GM12864 (cell line): ENCODE measurements around the gene ILF2.

Source experiments
- DNase-seq: peaks from one replicate; pipeline ENCODE4 v3.0.0-alpha.2; 2011; ENCODE audit warnings: low read depth
- H3K4me3 ChIP-seq: 2 replicates; pipeline ENCODE4 v1.5.1; 2011; ENCODE audit warnings: mild to moderate bottlenecking, low read depth, low read length, control low read depth
- CTCF ChIP-seq: IDR thresholded peaks from 2 replicates; pipeline ENCODE4 v1.5.1; 2011; ENCODE audit warnings: low read depth, mild to moderate bottlenecking, moderate library complexity, low read length, control low read depth, inconsistent platforms; ENCODE audit errors: missing control alignments

ILF2 gene

GRCh38 chr1:153687346-153688125 is 16.7 kb upstream of the ILF2 start:
- no peak for TF ChIP-seq CTCF
- DNase-seq, result no peak
- H3K4me3 ChIP-seq, result no peak overlapping the region

DNA sequence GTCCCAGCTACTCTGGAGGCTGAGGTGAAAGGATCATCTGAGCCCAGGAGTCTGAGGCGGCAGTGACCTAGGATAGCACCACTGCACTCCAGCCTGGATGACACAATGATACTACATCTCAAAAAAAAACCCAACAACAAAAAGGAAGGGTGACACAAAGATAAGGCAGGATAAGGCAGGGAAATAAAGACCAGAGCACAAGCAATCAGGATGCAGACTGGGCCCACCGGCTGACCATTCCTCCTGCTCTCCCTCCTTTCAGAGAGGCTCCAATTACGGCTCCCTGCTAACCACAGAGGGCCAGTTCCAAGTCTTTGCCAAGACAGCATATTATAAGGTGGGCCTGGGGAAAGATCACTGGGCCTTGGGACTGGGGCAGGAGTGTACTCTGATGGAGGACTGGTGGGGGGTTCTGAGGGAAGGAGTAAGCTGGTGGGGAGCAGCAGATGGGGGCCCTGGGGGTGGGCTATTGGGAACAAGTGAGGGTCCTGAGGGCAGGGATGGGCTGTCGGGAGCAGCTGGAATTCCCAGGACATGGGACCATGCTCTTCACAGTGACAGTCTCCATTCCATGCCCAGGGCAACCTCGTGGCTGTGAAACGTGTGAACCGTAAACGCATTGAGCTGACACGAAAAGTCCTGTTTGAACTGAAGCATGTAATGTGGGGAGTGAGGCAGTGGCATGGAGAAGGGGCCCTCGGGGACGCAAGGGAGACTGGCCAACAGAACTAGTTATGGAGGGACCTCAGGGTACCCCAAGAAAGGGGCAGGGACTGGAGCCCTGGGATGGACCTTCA is 14.9 kb upstream of the ILF2 start:
- DNase-seq, result no peak
- TF ChIP-seq CTCF, result no peak
- no peak overlapping the region for H3K4me3 ChIP-seq

- no peak for TF ChIP-seq CTCF
- no peak for DNase-seq
- no peak overlapping the region for H3K4me3 ChIP-seq
Measured at GRCh38 chr1:153684892-153685291, 14.1 kb upstream of the ILF2 start.

DNA sequence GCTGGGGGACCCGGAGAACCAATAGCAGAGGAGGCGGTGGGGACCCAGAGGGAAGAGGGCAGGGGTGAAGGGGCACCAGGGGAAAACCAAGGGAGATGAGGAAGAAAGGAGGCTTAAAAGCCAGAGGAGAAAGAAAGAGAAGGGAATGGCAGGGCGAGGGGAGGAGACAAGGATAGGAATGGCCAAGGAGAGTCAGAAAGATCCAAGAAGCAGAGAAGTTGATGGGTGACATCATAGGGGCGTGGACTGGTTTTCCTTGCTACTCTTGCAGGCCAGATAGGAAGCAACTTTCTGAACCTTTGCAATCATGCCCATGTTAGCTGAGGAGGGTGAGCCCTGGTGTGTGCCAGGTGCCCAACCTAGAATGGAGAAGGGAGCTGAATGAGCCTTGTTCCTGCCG is 13.1 kb upstream of the ILF2 start:
- TF ChIP-seq CTCF, result no peak
- H3K4me3 ChIP-seq, result no peak overlapping the region
- no peak for DNase-seq

GRCh38 chr1:153682730-153683129 is 11.9 kb upstream of the ILF2 start:
- DNase-seq, result no peak
- TF ChIP-seq CTCF, result no peak
- no peak overlapping the region for H3K4me3 ChIP-seq

DNA sequence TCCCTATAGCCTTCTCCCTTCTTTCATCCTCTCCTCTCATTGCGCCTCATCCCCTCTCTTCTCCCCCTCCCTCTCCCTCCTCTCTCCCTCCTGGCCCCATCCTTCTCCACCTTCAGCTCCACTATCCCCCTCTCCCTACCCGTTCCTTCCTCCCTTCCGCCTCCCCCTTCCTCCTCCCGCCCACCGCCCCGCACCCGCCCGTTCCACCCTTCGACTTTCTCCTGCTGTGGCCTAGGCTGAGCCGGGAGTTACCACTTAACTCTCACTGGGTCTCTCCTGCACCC is 9.3 kb upstream of the ILF2 start:
- no peak for DNase-seq
- TF ChIP-seq CTCF, result no peak
- H3K4me3 ChIP-seq, result no peak overlapping the region
